GM18519 (cell line): ENCODE data around the gene AMPD3.

ENCODE experiments used
- ATAC-seq: cut with Tn5 transposase; IDR thresholded peaks from one replicate; pipeline ENCODE4 v1.9.1; 2021; ENCODE audit warnings: mild to moderate bottlenecking, moderate library complexity; ENCODE audit not compliant: unreplicated experiment, low FRiP score

AMPD3 gene

DNA sequence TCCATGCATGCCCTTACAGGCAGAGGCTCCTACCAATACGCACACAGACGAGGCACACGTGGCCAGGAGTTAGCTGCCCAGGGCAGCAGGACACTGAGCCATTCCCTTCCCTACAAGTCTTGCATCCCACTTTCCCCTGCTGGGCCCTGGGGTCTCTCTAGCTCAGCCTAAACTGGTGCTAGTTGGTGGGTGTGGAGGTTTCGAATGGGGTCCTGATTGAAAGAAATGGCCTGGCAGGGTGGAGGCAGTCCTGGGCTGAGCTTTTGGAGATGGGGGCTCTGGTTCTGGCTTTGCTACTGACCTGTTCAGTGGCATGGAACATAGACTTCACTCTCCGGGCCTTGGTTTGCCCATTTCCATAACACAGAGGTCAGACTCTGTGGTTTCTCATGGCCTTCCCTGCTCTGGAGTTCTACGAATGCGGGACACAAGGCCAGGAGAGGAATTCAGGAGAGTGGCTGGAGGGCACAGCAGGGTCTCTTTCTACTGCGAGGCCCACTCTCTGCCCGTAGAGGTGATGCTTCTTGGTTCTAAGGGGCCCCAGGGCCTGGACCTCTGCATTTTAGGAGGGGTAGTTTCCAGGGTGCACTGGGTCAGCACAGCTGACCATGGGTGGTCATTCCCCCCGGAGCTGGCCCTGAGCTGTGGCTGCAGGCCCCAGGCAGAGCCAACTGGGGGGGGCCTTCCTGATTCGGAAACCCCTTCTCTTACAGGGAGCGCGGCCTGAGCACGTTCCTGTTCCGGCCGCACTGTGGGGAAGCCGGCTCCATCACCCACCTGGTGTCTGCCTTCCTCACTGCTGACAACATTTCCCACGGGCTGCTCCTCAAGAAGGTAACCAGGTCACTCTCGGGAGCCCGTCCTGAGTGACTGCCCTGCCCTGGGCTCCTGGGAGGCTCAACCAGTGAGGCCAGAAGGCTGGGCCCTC lies 46.0 kb downstream of the AMPD3 start:
- no peak for ATAC-seq

DNA sequence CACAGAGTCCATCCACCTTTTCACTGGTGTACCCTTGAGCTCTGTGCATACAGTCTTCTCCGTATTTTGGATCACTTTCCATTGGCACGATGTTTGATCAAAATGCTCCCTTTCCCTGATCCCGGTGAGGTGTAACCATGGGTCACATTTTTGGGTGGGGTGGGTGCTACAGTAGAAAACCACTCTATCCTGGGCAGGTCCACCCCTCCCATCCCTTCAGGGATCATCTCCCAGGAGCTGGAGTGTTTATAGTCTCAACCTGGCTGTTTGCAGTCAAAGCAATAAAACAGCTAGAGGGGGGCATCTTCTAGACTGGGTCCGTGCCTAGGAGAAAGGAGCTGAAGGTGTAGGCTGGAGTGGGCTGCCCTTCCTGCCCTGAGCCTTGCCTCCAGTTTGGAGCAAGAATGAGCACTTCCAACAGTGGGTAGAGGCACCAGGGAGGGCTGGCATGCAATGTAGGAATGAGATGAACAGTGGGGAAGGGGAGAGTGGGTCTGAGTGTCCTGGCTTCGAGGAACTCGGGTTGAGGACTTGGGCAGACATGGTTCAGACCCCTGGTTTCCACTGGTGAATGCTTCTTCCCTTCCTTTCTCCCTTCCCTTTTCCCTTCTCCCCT lies 47.1 kb downstream of the AMPD3 start:
- no peak for ATAC-seq

DNA sequence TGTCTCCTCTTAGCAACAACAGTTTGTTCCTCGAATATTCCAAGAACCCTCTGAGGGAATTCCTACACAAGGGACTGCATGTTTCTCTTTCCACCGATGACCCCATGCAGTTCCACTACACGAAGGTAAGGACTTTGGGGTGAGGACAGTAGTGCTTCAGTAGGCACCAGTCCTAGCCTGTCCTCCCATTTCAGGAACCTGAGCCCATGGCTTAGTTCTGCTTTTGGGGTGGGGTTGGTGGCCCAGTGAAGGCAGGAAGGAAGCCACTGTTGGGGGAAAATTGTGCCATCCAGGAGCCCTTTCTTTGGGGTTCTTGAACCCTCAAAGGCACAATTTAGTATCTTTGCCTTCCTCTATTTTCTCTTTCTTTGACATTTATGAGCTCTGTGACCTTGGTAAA lies 47.7 kb downstream of the AMPD3 start:
- ATAC-seq = no peak

DNA sequence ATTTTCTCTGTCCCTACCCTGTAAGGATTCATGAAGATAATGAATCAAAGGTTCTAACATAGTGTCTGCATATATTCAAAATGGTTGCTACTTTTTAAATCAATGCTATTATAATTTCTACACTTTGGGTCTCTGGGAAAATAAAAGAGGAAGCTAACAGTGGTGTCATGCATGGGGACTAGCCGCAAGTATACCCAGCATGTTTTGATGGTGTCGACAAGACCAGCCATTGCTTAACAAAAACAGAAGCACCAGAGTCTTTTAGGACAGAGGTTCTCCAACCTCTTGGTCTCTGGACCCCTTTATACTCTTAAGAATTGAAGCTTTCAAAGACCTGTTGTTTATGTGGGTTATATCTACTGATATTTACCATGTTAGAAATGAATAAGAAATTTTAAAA lies 48.2 kb downstream of the AMPD3 start:
- no peak for ATAC-seq

DNA sequence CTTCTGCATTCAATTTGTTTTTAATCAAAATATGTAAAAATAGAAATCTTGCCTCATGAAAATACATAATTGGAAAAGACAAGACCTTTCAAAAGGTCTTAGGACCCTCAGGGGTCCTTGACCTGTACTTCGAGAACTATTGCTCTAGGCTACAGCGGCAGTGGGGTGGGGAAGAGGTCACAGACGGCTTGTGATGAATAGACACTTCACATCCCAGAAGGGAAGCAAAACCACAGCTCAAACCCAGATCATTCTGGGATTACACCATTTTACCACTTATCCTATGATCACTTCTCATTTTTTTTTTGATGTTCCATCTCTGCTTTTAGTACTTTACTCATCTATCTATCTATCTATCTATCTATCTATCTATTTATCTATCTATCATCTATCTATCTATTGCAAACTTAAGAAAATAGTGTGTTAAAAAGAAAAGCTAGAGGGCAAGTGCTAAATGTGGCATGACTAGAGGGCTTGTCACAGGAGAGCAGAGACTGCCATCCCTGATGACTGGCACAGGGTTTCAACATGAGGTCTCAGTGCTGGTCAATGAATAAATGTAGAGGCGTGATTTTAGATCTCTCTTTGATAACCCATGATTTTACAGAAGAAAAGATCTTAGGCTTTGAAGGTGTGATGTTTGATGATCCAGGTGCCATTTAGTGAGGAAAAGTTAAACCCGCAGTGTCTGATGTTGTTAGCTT lies 48.9 kb downstream of the AMPD3 start:
- ATAC-seq = no peak

DNA sequence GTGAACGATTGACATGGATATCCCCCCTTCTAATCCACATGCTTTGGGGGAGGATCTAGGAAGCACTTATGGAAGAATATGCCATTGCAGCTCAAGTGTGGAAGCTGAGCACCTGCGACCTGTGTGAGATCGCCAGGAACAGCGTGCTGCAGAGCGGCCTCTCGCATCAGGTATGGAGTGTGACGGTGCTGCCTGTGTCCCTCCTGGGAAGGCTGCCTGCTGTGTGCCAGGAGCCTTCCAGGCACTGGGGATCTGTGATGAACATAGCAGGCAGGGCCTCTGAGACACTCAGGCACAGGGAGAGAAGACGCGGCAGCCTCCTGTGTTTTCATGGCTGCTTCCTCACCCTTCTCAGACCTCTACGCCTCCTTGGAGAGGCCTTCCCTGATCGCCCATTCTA lies 49.4 kb downstream of the AMPD3 start:
- ATAC-seq = no peak

DNA sequence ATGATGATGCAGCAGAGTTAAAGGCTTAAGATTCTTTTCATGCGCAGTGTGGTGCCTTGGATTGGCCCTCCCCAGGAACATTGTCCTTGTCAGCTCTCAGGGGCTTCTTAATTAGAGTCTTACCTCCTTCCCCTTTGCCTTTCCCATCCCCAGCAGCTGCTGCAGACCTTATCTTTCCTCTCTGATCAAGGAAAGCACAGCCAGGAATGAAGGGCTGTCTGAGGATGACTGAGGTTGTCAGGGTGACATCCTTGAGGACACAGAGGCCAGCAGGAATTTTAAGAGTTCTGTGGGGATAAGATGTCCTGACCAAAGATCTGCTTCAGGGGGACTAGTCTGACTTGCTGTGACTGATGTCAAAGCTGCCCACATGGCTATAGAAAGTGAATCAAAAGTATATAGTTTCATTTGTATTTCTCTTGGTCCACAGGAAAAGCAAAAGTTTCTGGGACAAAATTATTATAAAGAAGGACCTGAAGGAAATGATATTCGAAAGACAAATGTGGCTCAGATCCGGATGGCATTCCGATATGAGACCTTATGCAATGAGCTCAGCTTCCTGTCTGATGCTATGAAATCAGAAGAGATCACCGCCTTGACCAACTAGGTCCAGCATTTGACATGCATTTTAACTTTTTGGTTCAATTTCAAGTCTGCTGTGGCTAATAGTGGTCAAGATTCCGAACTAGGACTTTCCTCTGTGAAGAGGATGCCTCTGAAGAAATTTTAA lies 50.4 kb downstream of the AMPD3 start:
- no peak for ATAC-seq

DNA sequence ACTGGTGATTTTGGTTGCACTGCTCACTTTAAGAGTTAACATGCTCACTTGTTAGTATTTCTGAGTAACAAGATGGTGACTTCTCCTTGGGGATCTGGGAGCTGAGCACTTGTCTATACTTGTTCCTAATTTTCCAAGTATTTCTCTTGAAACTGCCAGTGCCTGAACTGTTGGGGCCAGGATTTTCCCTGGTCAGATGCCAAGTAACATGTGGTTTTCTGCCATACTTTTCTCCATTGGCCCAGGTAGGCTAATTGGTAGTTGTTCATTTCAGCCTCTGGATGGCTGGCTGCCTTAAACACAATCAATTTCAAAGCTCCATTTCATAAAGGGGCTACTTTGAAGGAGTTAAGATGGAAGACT lies 50.9 kb downstream of the AMPD3 start:
- no peak for ATAC-seq

DNA sequence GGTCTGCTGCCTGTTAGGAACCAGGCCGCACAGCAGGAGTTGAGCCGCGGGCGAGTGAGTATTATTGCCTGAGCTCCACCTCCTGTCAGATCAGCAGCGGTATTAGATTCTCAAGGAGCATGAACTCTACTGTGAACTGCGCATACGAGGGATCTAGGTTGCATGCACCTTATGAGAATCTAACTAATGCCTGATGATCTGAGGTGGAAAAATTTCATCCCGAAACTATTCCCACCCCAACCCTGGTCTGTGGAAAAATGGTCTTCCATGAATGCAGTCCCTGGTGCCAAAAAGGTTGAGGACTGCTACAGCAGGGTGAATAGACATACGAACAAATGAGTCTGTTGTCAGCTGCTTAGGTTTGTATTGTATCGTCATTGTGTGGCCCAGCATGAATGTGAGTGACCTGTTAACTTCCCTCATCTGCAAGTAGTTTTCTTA lies 56.1 kb downstream of the AMPD3 start:
- ATAC-seq = no peak

DNA sequence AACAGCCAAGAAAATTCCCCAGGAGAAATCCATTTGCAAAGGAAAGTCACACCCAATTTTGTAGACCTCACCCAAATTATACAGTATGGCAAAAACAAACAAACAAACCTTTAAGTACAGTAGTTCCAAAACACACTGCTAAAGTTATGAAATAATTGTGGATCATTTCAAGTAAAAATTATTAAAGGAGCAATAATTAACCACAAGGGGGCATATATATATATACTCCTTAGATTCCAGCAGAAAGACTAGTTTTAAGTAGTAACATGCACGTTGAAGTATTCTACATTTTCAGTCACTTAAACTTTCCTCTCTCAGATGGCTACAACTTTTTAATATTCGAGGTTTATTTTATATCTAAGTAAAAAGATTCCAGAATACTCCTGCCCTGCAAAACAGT lies 59.1 kb downstream of the AMPD3 start:
- ATAC-seq = no peak

DNA sequence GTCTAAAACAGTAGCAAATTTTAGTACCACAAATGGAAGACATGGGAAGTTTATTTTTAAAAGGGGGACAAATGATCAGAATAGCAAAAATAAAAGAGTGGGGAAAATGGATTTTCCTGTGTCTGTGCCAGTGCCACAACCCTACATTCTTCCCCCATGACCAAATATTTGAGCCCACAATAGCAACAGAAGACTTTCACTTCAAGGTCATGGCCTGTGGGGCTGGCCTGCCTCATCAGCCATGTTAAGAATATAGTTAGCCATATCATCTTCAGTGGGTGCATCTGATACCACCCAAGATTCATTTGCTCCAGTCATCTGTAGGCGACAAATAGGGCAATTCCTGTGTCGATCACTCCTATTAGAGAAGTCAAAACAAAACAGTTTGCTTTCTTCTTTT lies 59.6 kb downstream of the AMPD3 start:
- no peak for ATAC-seq

DNA sequence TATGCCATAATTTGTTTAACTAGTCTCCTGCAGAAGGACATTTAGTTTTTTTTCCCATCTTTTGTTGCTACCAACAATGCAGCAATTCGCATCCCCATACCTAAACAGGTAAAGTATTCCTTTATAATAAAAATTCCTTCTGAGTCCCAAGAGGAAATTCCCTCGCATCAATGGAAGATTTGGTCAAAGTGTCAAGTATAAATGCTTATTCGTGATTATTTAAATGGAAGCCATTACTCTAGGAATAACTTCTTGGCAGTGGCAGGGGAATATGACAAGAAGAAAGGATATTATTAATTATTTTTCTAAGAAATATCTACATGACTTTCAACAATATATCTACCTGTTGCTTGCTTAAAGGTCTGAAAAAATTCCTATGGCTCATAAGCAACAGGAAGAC lies 60.4 kb downstream of the AMPD3 start:
- ATAC-seq = no peak

DNA sequence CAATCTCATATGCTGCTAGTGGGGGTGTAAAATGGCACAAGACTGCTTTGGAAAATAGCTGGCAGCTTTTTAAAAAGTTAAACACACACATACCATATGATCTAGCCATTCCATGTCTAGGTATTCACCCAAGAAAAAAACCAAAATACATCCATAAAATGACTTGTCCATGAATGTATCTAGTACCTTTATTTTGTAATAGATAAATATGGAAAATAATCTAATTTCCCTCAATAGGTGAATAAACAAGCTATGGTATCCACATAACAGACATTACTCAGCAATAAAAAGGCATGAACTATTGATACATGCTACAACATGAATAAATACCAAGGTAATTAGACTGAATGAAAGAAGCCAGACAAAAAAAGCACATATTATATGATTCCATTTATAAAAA lies 63.1 kb downstream of the AMPD3 start:
- no peak for ATAC-seq

DNA sequence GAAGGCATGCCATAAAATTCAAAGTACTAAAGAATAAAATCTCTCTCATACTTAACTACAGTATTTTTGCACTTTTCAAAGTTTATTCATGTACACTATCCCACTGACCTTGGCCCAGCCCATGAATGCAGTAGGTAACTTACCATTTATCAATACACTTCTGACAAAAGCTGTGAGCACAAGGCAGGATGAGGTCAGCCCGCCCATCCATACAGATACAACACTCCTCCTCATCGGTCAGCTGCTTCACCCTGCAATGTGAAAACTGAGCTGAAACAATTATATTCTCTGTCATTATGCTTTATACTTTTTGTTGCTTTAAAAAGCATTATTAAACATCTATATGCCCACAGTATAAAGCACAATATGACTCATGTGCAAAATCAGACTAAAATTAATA lies 63.8 kb downstream of the AMPD3 start:
- no peak for ATAC-seq

DNA sequence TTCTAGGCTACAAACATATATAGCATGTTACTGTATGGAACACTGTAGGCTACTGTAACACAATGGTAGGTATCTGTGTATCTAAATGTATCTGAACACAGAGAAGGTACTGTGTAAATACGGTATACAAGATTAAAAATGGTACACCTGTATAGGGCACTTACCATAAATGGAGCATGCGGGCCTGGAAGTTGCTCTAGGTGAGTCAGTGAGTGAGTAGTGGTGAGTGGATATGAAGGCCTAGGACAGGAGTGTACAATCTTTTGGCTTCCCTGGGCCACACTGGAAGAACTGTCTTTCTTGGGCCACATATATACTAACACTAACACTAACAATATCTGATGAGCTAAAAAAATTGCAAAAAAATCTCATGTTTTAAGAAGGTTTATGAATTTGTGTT lies 64.6 kb downstream of the AMPD3 start:
- ATAC-seq = no peak

DNA sequence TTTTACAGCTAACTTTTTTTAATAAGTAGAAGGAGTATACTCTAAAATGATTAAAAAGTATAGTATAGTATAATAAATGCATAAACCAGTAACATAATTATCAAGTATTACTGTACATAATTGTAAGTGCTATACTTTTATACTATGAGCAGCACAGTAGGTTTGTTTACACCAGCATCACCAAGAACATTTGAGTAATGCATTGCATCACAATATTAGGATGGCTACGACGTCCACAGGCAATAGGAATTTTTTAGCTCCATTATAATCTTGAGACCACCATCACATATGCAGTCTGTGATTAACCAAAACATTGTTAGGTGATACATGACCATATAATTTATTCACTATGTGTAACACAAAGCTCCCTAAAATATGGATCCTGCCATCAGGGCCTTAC lies 65.5 kb downstream of the AMPD3 start:
- no peak for ATAC-seq

DNA sequence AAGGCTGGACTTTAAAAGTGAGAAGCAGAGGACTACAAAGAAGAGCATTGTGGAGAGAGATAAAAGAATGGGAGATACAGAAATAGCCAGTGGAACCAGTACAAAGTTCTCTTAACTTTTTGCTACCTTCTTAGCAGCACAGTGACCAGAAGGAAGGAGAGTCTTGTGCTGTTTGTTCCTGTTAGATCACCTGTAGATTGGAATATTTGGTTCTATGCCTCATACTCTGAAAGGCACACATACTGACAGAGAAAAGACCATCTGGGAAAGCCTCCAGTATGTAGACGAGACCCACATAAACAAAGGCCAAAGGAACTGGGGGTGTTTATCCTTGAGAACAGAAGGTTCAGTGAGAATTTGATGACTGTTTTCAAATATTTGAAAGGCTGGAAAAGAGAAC lies 67.2 kb downstream of the AMPD3 start:
- ATAC-seq = no peak

DNA sequence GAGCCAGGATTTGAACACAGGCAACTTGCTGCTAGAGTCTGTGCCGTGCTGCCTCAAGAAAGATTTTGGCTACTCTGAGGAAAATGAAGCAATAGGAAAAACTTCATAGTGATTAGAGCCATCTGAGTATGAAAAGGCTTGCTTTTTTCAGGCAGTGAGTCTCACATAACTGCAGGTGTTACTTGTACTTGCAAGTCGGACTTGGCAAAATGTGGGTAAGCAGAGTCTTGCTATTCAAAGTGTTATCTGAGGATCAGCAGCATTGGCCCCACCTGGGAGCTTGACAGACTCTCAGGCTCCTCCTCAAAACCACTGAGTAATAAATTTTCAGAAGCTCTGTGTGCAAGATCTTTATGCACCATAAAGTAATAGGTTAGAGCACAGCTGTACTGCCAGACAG lies 67.9 kb downstream of the AMPD3 start:
- ATAC-seq = no peak

DNA sequence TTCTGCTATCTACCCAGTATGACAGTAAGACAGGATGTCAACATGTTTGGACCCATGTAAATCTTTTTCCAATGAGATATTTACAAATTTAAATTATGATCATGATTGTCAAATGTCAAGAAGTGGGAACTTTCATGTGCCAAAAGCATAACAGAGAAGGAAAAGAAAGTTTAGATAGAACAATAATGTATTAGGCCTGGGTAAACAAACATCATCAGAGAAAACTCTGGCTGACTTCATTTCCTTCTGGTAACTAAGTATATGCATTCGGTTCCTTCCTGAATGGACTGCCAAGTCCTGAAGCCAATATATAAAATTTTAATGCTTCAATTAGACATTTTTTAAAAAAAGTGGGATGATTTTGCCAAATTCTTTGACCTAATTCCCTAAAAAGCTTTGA lies 69.4 kb downstream of the AMPD3 start:
- ATAC-seq = no peak

DNA sequence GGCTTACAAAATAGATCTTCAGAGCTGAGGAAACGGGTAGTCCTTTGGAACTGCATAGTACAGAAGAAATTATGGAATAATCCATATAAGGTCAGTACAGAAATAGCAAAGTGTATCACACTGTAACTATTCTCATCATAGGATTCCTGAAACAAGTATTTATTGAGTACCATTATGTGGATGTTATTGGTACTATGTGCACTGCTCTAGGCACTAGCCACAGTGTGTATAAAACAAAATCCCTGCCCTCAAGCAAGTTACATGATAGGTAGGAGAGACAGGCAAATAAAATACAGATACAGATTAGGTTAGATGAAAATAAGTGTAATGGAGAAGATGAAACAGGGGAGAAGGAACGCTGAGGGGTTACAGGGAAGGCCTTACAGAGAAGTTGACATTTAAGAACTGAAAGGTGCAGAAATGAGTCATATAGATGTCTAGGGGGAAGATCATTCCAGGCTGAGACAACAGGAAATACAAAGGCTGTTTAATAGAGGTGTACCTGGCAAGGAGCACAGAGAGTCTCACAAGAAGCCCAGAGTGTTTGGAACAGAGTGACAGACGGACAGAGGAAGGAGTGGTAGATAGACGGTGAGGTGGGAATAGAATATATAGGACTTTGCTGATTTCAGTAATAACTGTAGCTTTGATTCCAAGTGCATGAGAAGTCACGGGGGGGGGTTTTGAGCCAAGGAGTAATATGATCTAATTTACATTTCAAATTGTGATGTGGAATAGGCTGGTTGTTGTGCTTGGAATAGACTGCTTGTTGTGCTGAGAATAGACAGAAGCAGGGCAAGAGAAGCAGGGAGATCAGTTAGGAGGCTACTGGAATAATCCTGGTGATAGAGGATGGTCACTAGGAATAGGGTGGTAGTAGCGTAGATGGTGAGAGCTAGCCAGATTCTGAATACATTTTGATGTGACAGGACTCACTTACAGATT lies 72.2 kb downstream of the AMPD3 start:
- ATAC-seq = no peak
